Heart left ventricle (tissue), 16 donors: Measurements from ENCODE around the gene CALB2. TPM values are rescaled to one million over a fixed set of nuclear protein-coding genes. Genes with fewer than 3 reads are reported as not detected.

Experiments used
- ATAC-seq, 4 donors: fragments of 200-7000 bp; cut with Tn5 transposase; one replicate each; pipeline ENCODE4 v1.9.1; 2020 to 2022; ENCODE audit warnings: moderate library complexity in 4 of 4, mild to moderate bottlenecking in 3 of 4, moderate number of reproducible peaks in 1 of 4
- DNase-seq, 5 donors: peaks; one replicate each; pipeline ENCODE4 v3.0.0-alpha.2; 2020
- H3K27ac ChIP-seq, 12 donors: fragments of 200-600 bp; sonication (generic) in 4 of 12; one replicate each; pipeline versions ENCODE4 v1.5.0 to v1.8.0; 2016 to 2022; ENCODE audit warnings: mild to moderate bottlenecking in 2 of 12
- H3K27me3 ChIP-seq, 9 donors: fragments of 200-600 bp; sonication (generic) in 2 of 9; one replicate each; pipeline versions ENCODE4 v1.5.1 to v1.8.0; 2016 to 2022; ENCODE audit warnings: mild to moderate bottlenecking in 3 of 9
- H3K36me3 ChIP-seq, 9 donors: fragments of 200-600 bp; sonication (generic) in 2 of 9; one replicate each; pipeline versions ENCODE4 v1.5.0 to v1.8.0; 2018 to 2022; ENCODE audit warnings: mild to moderate bottlenecking in 2 of 9
- H3K4me1 ChIP-seq, 12 donors: fragments of 200-600 bp; sonication (generic) in 4 of 12; one replicate each; pipeline versions ENCODE4 v1.5.0 to v1.8.0; 2016 to 2022; ENCODE audit warnings: mild to moderate bottlenecking in 3 of 12
- H3K4me3 ChIP-seq, 12 donors: fragments of 200-600 bp; sonication (generic) in 4 of 12; one replicate each; pipeline versions ENCODE4 v1.5.0 to v1.8.0; 2017 to 2022; ENCODE audit warnings: mild to moderate bottlenecking in 9 of 12, moderate library complexity in 4 of 12
- H3K9me3 ChIP-seq, 12 donors: fragments of 200-600 bp; sonication (generic) in 4 of 12; one replicate each; pipeline versions ENCODE4 v1.5.0 to v1.8.0; 2016 to 2022; ENCODE audit warnings: mild to moderate bottlenecking in 1 of 12
- POLR2A ChIP-seq, 2 donors: fragments of 450-650 bp; IDR thresholded peaks; one replicate each; pipeline ENCODE4 v1.6.1; 2017; ENCODE audit warnings: antibody characterized with exemption in 2 of 2, mild to moderate bottlenecking in 2 of 2, moderate library complexity in 2 of 2
- WGBS, 4 donors: extraction: QIAGEN DNeasy Blood & Tissue Kit in 2 of 4; methylation state at CpG; one replicate each; pipeline versions ENCODE4 v1.1.5 to v1.1.7; 2013 to 2018; 5-methylcytosine and 5-hydroxymethylcytosine counted together
- intact Hi-C, 10 donors: fragments of 100-400 bp; cut with DNase I; formaldehyde crosslinking; loops; one replicate each; pipeline versions ENCODE4 v1.11.1 to v1.14.2; 2022
- polyA plus RNA-seq, 2 donors: library from polyadenylated mRNA; stranded (reverse); fragments of 200-250 nt; gene quantifications; one replicate each; pipeline ENCODE4 v1.2.3, GENCODE V29; 2013
- total RNA-seq, 9 donors: library from RNA; depleted of rRNA in 2 of 9; stranded (reverse); fragments of >200 nt in 2 of 9; fragmentation: NEBNext Ultra II Directional in 3 of 9; extraction: Animal tissue kit (Norgen Biotek cat#: 25700) in 3 of 9; gene quantifications; one replicate each; pipeline versions ENCODE4 v1.1.0 to v1.2.4, GENCODE V29; 2016 to 2023
- TF ChIP-seq, protein P1 (sequence below), 12 donors: fragments of 200-600 bp; sonication (generic) in 4 of 12; IDR thresholded peaks; one replicate each; pipeline versions ENCODE4 v1.5.0 to v1.8.0; 2018 to 2022; ENCODE audit warnings: antibody characterized with exemption in 12 of 12, mild to moderate bottlenecking in 5 of 12
- donor health status: ischemic (EF 13 %, LVEDD 7.1; RV severe dilation, severe dysfunction).
- donor health status: healthy with polysubstance abuse.
- donor health status: DM: no; HTN: yes; CAD: no.
- donor health status: DM: no; HTN: no; CAD: no.
- donor health status: ischemic (EF 25% LVEDD 6.9; RV normal size, moderate dysfunction).
- donor health status: ischemic (EF 25% LVEDD 5.7; RV mildly dilated, moderate dysfunction).
- donor health status: healthy.
- donor health status: DM: yes; HTN: yes; CAD: no.
- donor health status: ischemic (EF 35%, LVEDD 5.7; RV mildly dilated, moderate dysfunction).
- donor health status: nonischemic (EF 11% LVEDD 7.7; RV severe dilation, severe dysfunction).
- donor health status: DM: yes; HTN: yes; CAD: no.
- donor health status: PGD.
- donor health status: ischemic (EF 29% LVEDD 5.4; RV normal size, mild dysfunction).
- donor health status: nonischemic (EF 23%, LVEDD 6.1; RV moderate dilation, normal function).

CALB2 gene
- total and polyA plus RNA-seq, 11 donors = 0.35 to 76.2 (median 0.86) TPM; not detected in 2

DNA sequence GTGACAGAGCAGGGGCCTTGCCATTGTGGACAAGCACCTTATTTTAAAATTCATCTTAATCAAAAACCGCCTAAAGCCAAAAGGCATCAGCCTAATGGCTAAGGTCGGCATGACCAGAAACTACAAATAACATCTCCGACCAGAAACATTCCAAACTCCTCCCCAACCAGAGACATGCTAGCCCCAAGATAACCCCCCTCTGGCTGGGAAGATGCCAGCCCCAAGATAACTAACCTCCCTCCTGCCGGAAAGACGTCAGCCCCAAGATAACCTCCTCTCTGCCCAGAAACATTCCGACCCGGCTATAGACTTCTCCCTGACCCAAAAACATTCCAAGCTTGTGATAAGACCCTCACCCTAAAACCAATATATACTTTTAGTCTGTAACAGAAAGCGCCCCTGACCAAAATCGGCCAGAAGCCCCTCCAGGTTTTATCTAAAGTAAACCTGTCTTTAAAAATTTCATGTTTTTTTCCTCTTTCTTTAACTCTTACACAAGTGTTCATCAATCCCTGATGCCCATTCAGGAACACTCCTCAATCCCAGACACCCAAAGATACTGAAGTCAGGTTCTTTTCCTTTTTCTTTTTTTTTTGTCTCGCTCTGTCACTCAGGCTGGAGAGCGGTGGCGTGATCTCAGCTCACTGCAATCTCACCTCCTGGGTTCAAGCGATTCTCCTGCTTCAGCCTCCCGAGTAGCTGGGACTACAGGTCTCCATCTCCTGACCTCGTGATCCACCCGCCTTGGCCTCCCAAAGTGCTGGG lies 50.7 kb downstream of the CALB2 start:
- Histone ChIP-seq H3K9me3 (no peaks in the 10 kb centered on the region), H3K27ac (no peak overlapping the region), H3K4me3 (no peak overlapping the region), H3K4me1 (peaks cover 0 to 9% (median 0%) of the 10 kb centered on the region in 12 donors), H3K36me3 (no peaks in the 10 kb centered on the region), H3K27me3 (peaks cover 0 to 54% (median 10%) of the 10 kb centered on the region in 9 donors)
- intact Hi-C loops = no loop called here
- no peak for DNase-seq
- 19 to 23% (median 21%) methylated on average over 16 of the region's 16 CpGs for WGBS, 4 donors
- no peak for ATAC-seq
- no peak for TF ChIP-seq POLR2A (IDR thresholded peaks at IDR 0.05)
- TF ChIP-seq, protein P1, sequence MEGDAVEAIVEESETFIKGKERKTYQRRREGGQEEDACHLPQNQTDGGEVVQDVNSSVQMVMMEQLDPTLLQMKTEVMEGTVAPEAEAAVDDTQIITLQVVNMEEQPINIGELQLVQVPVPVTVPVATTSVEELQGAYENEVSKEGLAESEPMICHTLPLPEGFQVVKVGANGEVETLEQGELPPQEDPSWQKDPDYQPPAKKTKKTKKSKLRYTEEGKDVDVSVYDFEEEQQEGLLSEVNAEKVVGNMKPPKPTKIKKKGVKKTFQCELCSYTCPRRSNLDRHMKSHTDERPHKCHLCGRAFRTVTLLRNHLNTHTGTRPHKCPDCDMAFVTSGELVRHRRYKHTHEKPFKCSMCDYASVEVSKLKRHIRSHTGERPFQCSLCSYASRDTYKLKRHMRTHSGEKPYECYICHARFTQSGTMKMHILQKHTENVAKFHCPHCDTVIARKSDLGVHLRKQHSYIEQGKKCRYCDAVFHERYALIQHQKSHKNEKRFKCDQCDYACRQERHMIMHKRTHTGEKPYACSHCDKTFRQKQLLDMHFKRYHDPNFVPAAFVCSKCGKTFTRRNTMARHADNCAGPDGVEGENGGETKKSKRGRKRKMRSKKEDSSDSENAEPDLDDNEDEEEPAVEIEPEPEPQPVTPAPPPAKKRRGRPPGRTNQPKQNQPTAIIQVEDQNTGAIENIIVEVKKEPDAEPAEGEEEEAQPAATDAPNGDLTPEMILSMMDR (IDR thresholded peaks at IDR 0.05) = no peak

DNA sequence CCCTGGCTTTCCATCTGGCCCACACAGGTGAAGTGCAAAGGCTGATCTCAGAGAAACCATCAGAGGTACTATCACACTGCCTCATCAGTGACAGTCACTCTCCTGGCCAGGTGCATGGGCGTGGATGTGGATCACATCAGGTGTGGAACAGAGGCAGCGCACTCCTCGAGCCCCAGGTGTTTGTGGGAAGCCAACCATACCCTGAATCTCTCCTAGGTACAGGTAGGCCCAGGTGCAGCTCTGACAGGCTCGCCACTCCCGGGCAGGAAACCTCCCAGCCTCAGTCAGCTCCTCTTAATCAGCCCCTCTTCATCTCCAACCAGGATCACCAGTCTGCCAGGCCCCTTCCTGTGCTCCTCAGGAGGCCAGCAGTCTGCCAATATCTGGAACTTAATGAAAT lies 51.6 kb downstream of the CALB2 start:
- Histone ChIP-seq H3K9me3 (no peaks in the 10 kb centered on the region), H3K27me3 (peaks cover 0 to 54% (median 10%) of the 10 kb centered on the region in 9 donors), H3K4me3 (no peak overlapping the region), H3K27ac (no peak overlapping the region), H3K36me3 (no peaks in the 10 kb centered on the region), H3K4me1 (peaks cover 0 to 9% (median 0%) of the 10 kb centered on the region in 12 donors)
- DNase-seq (no peak), ATAC-seq (no peak)
- TF ChIP-seq, protein P1 (IDR thresholded peaks at IDR 0.05) = no peak
- no peak for TF ChIP-seq POLR2A (IDR thresholded peaks at IDR 0.05)
- 72 to 79% (median 76%) methylated on average over 4 to 5 of the region's 5 CpGs; no CpG with 5 or more reads in 1 of the 4 donors for WGBS, 4 donors
- intact Hi-C loops = loop anchor here in 5 of 10 donors (5.0 kb wide), 3 partner anchors 92 to 202 kb away; no protein-coding TSS in a partner anchor

DNA sequence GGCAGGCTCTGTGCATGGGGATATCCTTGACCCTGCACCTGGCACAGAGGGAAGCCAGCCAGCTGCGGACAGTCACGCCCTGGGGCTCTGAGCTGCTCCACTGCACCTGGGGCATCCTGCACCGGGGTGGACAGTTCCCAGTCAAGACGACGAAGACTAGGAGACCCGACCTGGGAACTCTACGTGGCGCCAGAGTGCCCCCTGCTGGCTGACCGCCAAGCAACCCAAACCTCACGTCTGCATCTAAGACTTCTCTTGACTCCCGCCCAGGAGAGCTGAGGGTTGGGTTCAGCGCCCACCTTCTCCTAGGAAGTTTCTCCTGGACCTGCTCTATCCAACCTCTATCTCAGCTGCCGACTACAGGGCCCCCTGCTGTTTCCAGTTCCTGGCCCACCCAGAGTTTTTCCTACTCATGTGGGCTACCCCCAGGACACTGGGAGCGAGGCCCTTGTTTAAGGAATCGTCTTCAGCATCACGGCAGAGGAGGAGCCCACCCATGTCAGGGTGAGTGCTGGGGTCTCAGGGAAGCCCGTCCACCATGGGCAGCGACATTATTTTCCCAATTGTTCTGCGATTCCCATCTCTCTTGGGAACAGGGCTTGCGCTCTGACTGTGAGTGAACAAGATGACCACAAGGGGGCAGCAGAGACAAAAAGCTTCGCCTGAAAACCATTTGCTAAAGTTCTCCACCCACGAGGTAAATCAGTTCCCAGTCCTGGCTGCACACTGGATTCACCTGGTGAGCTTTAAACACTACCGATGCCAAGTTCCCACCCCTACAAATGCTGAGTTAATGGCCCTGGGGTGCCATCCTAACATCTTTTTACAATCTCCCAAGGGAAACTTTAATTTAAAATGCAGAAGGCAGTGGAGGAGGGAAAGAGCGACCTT lies 54.0 kb downstream of the CALB2 start:
- intact Hi-C loops = loop anchor here (1.0 to 5.0 kb wide), 7 partner anchors 86 to 200 kb away; no protein-coding TSS in a partner anchor
- Histone ChIP-seq H3K4me1 (peaks cover 0 to 9% (median 0%) of the 10 kb centered on the region in 12 donors), H3K27me3 (peaks cover 0 to 47% (median 12%) of the 10 kb centered on the region in 9 donors), H3K4me3 (no peak overlapping the region), H3K36me3 (no peaks in the 10 kb centered on the region), H3K27ac (no peak overlapping the region), H3K9me3 (no peaks in the 10 kb centered on the region)
- TF ChIP-seq, protein P1 (IDR thresholded peaks at IDR 0.05) = peak; percentile 73 to 97 (median 85)
- TF ChIP-seq POLR2A (IDR thresholded peaks at IDR 0.05) = no peak
- peak in 3 of 4 donors; percentile 77 to 80 (median 79) for ATAC-seq
- DNase-seq = peak in 4 of 5 donors; percentile 36 to 59 (median 57)
- 7 to 13% (median 9%) methylated on average over 13 to 24 of the region's 24 CpGs for WGBS, 4 donors
